Esophagus (tissue), 2 donors: ENCODE measurements around the gene UNCX. TPM values are rescaled to one million over a fixed set of nuclear protein-coding genes. Genes with fewer than 3 reads are reported as not detected.
"Not testable (repeated sequence)": the region's sequence is repeated elsewhere in the genome, so short reads cannot be mapped to it uniquely, and the experiment has no call there.

Experiments used
- H3K27ac ChIP-seq, 2 donors: one replicate each; pipeline ENCODE4 v1.5.1; 2013; ENCODE audit warnings: low read depth in 2 of 2, mild to moderate bottlenecking in 2 of 2, inconsistent platforms in 1 of 2, low read length in 1 of 2, moderate library complexity in 1 of 2
- H3K27me3 ChIP-seq, 2 donors: one replicate each; pipeline ENCODE4 v1.6.1; 2013; ENCODE audit warnings: low read length in 2 of 2, control low read depth in 1 of 2, mild to moderate bottlenecking in 1 of 2; ENCODE audit not compliant: insufficient read depth in 2 of 2, control insufficient read depth in 1 of 2
- H3K36me3 ChIP-seq, 2 donors: one replicate each; pipeline ENCODE4 v1.6.1; 2013; ENCODE audit warnings: low read length in 1 of 2; ENCODE audit not compliant: control insufficient read depth in 2 of 2, insufficient read depth in 2 of 2
- H3K4me1 ChIP-seq, 2 donors: one replicate each; pipeline ENCODE4 v1.6.1; 2013; ENCODE audit warnings: low read length in 1 of 2; ENCODE audit not compliant: control insufficient read depth in 2 of 2, insufficient read depth in 2 of 2
- H3K4me3 ChIP-seq, 2 donors: one replicate each; pipeline ENCODE4 v1.5.1; 2013; ENCODE audit warnings: low read length in 2 of 2, mild to moderate bottlenecking in 2 of 2, low read depth in 1 of 2, moderate library complexity in 1 of 2
- H3K9me3 ChIP-seq, 2 donors: one replicate each; pipeline ENCODE4 v1.6.1; 2013; ENCODE audit warnings: mild to moderate bottlenecking in 2 of 2, low read depth in 1 of 2, low read length in 1 of 2, moderate library complexity in 1 of 2; ENCODE audit not compliant: control insufficient read depth in 2 of 2, insufficient read depth in 1 of 2
- WGBS, 2 donors: extraction: QIAGEN DNeasy Blood & Tissue Kit; methylation state at CpG; one replicate each; pipeline ENCODE4 v1.1.7; 2013; 5-methylcytosine and 5-hydroxymethylcytosine counted together
- polyA plus RNA-seq, 2 donors: library from polyadenylated mRNA; stranded (reverse); fragments of 200-250 nt; gene quantifications; one replicate each; pipeline ENCODE4 v1.2.3, GENCODE V29; 2013
- donor health status: healthy with polysubstance abuse.
- donor health status: Bipolar disorder and iron deficiency.

The UNCX gene
- polyA plus RNA-seq, 2 donors = not detected

DNA sequence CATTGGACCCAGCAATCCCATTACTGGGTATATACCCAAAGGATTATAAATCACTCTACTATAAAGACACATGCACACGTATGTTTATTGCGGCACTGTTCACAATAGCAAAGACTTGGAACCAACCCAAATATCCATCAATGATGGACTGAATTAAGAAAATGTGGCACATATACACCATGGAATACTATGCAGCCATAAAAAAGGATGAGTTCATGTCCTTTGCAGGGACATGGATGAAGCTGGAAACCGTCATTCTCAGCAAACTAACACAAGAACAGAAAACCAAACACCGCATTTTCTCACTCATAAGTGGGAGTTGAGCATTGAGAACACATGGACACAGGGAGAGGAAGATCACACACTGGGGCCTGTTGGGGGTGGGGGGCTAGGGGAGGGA is 47.2 kb downstream of the UNCX start:
- H3K27me3 ChIP-seq, H3K4me3 ChIP-seq, H3K36me3 ChIP-seq, H3K9me3 ChIP-seq, H3K27ac ChIP-seq, H3K4me1 ChIP-seq: not testable (repeated sequence)
- 57 to 80% methylated on average over 4 of the region's 4 CpGs for WGBS, 2 donors

GRCh38 chr7:1281068-1281467 is 48.4 kb downstream of the UNCX start:
- WGBS, 2 donors = 62 to 71% methylated on average over 13 of the region's 13 CpGs
- Histone ChIP-seq H3K4me1 (no peaks in the 10 kb centered on the region), H3K36me3 (no peaks in the 10 kb centered on the region), H3K27me3 (peaks cover 0 to 2% of the 10 kb centered on the region in 2 donors), H3K9me3 (peaks cover 0 to 6% of the 10 kb centered on the region in 2 donors), H3K4me3 (no peak overlapping the region), H3K27ac (no peak overlapping the region)

DNA sequence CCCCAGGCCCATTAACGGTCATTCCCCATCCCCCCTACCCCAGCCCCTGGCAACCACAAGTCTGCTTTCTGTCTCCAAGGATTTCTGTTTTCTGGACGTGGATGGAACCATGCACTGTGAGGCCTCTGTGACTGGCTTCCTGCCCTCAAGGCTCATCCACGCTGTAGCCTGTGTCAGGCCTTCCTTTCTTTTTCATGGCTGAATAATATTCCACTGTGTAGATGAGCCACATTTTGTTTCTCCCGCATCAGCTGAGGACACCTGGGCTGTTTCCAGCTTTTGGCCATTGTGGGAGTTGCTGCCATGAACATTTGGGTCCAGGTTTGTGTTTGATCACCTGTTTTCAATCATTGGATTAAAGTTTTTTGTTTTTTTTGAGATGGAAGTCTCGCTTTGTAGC is 50.0 kb downstream of the UNCX start:
- H3K9me3 ChIP-seq = peaks cover 0 to 3% of the 10 kb centered on the region in 2 donors

DNA sequence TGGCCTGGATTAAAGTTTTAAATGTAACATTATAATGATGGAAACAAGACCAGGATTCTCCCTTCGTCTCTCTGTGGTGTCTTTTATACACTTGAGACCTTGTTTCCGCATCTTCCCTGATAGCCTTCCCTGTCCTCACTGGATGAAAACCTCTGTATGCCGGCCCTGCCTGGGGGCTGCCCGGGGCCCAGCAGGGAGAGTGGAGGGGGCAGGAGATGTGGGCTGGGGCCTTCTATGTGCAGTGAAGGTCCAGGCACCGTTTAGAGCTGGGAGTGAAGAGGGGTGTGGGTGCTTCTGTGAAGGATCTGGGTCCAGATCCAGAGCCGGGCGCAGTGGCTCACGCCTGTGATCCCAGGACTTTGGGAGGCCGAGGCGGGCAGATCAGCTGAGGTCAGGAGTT is 50.7 kb downstream of the UNCX start:
- Histone ChIP-seq H3K27me3 (no peaks in the 10 kb centered on the region), H3K9me3 (peaks cover 0 to 3% of the 10 kb centered on the region in 2 donors), H3K27ac (no peak overlapping the region), H3K4me1 (no peaks in the 10 kb centered on the region), H3K4me3 (no peak overlapping the region), H3K36me3 (no peaks in the 10 kb centered on the region)
- WGBS, 2 donors = 67 to 75% methylated on average over 10 of the region's 10 CpGs

More for the DNA sequence above, 50.0 kb downstream of the UNCX start:
- 83 to 85% methylated on average over 5 of the region's 5 CpGs for WGBS, 2 donors
- Histone ChIP-seq H3K36me3 (no peaks in the 10 kb centered on the region), H3K27me3 (no peaks in the 10 kb centered on the region), H3K4me3 (no peak overlapping the region), H3K27ac (no peak overlapping the region), H3K4me1 (no peaks in the 10 kb centered on the region)

- no peaks in the 10 kb centered on the region for H3K36me3 ChIP-seq
- whole genome bisulfite sequencing, 2 donors = 69 to 74% methylated on average over 17 to 19 of the region's 19 CpGs
- H3K9me3 ChIP-seq = peaks cover 0 to 3% of the 10 kb centered on the region in 2 donors
- H3K4me3 ChIP-seq = no peak overlapping the region
- no peaks in the 10 kb centered on the region for H3K4me1 ChIP-seq
- H3K27ac ChIP-seq = no peak overlapping the region
- no peaks in the 10 kb centered on the region for H3K27me3 ChIP-seq
Observed at GRCh38 chr7:1283941-1284742, 51.5 kb downstream of the UNCX start.

GRCh38 chr7:1284743-1285458 is 52.2 kb downstream of the UNCX start:
- 74 to 77% methylated on average over 20 of the region's 20 CpGs for WGBS, 2 donors
- peaks cover 0 to 3% of the 10 kb centered on the region in 2 donors for H3K9me3 ChIP-seq

DNA sequence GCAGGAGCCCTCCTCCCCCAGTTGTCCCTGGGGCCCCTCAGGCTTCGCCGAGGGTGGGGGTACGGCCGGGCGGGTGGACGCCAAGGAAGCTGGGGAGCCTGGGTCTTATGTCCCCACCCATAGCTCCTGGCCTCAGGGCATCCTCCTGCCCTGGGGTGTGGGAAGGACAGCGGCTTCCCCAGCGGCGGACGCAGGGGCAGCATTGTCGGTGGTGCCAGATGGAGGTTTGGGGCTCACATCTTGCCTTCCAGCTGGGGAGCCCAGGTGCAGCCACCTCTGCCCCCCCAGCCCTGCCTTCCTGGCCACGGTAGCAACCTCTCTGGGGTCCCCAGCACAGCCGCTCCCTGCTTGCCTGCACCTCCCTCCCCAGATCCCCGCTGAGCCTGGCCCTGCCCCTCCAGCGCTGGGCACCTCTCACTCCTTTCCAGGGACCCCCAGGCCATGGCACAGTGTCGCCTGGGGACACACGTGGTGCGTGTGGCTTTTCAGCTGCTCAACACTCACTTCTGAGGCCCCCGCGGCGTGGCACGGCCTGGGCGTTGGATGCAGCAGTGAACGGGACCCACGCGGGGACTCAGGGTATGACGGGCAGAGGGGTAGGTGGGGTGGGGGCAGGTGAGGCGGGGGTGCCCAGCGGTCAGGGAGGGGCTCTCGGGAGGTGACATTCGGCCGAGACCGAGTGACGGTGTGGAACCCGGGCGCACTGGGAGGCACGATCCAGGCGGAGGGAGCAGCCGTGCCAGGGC is 53.1 kb downstream of the UNCX start:
- Histone ChIP-seq H3K9me3 (peaks cover 0 to 3% of the 10 kb centered on the region in 2 donors), H3K27me3 (peaks cover 0 to 3% of the 10 kb centered on the region in 2 donors), H3K27ac (no peak overlapping the region), H3K4me3 (no peak overlapping the region), H3K36me3 (no peaks in the 10 kb centered on the region), H3K4me1 (peaks cover 5 to 8% of the 10 kb centered on the region in 2 donors)
- 71 to 75% methylated on average over 35 to 39 of the region's 39 CpGs for WGBS, 2 donors

More at GRCh38 chr7:1284743-1285458, 52.2 kb downstream of the UNCX start:
- H3K4me3 ChIP-seq = no peak overlapping the region
- no peaks in the 10 kb centered on the region for H3K4me1 ChIP-seq
- no peak overlapping the region for H3K27ac ChIP-seq
- no peaks in the 10 kb centered on the region for H3K36me3 ChIP-seq
- no peaks in the 10 kb centered on the region for H3K27me3 ChIP-seq

Other genes starting within 250 kb of the UNCX start
- gene CYP2W1, start 249.7 kb upstream of the UNCX start, polyA plus RNA-seq = 1 to 10 TPM in 1 of 2 donors, under 1 TPM in 1; 0.48 to 1.5 TPM
- gene GPR146, start 188.3 kb upstream of the UNCX start, polyA plus RNA-seq = 1 to 10 TPM; 4.5 to 6.3 TPM
- gene GPER1, start 144.8 kb upstream of the UNCX start, polyA plus RNA-seq = 1 to 10 TPM in 1 of 2 donors, under 1 TPM in 1; 0.81 to 1.1 TPM
- gene ZFAND2A, start 72.7 kb upstream of the UNCX start, polyA plus RNA-seq = 10 to 100 TPM; 24.8 to 38.1 TPM
- gene MICALL2, start 226.6 kb downstream of the UNCX start, polyA plus RNA-seq = 10 to 100 TPM; 20.9 to 50.7 TPM